ENCODE measurements around the gene FAM171A2.
"Not testable (repeated sequence)": the region's sequence is repeated elsewhere in the genome, so short reads cannot be mapped to it uniquely, and the experiment has no call there.

FAM171A2 gene

GRCh38 chr17:44338702-44339101, 25.0 kb downstream of the FAM171A2 start:
- no peak for TF ChIP-seq CTCF (IDR thresholded peaks at IDR 0.05; ENCODE audit: low read depth, low read length, missing control alignments)
- DNase-seq (ENCODE audit: low read depth), result no peak

GRCh38 chr17:44335968-44336367, 27.7 kb downstream of the FAM171A2 start:
- no peak for TF ChIP-seq CTCF (IDR thresholded peaks at IDR 0.05; ENCODE audit: low read depth, low read length, missing control alignments)
- DNase-seq (ENCODE audit: low read depth), result no peak

More at GRCh38 chr17:44338702-44339101, 25.0 kb downstream of the FAM171A2 start:
- H3K4me3 ChIP-seq (ENCODE audit: low read depth, low read length), result no peak overlapping the region

GRCh38 chr17:44335564-44335963, 28.1 kb downstream of the FAM171A2 start:
- H3K4me3 ChIP-seq (ENCODE audit: low read depth, low read length), result no peak overlapping the region
- no peak for DNase-seq (ENCODE audit: low read depth)
- TF ChIP-seq CTCF (IDR thresholded peaks at IDR 0.05; ENCODE audit: low read depth, low read length, missing control alignments), result no peak

More at GRCh38 chr17:44335968-44336367, 27.7 kb downstream of the FAM171A2 start:
- H3K4me3 ChIP-seq (ENCODE audit: low read depth, low read length), result no peak overlapping the region

DNA sequence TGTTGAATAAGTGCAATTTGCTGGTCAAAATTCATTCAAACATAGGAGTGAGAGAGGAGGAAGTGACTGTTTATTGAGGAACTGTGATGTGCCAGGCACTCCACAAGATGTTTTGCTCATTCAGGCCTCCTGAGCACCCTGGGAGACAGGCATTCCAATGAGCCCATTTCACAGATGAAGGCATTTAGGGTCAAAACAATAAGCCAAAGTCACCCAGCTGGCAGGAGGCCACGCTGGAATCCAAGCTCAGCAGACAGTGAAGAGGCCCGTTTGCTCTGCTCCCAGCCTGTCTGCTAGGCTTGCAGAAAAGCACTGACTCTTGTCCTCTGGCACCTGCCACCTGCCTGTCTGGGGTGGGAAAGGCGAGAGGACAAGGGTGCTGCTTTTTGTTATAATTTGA, 28.9 kb downstream of the FAM171A2 start:
- H3K4me3 ChIP-seq (ENCODE audit: low read depth, low read length), result no peak overlapping the region
- no peak for DNase-seq (ENCODE audit: low read depth)
- TF ChIP-seq CTCF (IDR thresholded peaks at IDR 0.05; ENCODE audit: low read depth, low read length, missing control alignments), result no peak

- no peak overlapping the region for H3K4me3 ChIP-seq (ENCODE audit: low read depth, low read length)
- TF ChIP-seq CTCF (IDR thresholded peaks at IDR 0.05; ENCODE audit: low read depth, low read length, missing control alignments), result no peak
- DNase-seq (ENCODE audit: low read depth), result no peak
Measured at GRCh38 chr17:44334315-44334714, 29.3 kb downstream of the FAM171A2 start.

GRCh38 chr17:44333371-44333770, 30.3 kb downstream of the FAM171A2 start:
- TF ChIP-seq CTCF (IDR thresholded peaks at IDR 0.05; ENCODE audit: low read depth, low read length, missing control alignments), result no peak
- no peak for DNase-seq (ENCODE audit: low read depth)
- no peak overlapping the region for H3K4me3 ChIP-seq (ENCODE audit: low read depth, low read length)

DNA sequence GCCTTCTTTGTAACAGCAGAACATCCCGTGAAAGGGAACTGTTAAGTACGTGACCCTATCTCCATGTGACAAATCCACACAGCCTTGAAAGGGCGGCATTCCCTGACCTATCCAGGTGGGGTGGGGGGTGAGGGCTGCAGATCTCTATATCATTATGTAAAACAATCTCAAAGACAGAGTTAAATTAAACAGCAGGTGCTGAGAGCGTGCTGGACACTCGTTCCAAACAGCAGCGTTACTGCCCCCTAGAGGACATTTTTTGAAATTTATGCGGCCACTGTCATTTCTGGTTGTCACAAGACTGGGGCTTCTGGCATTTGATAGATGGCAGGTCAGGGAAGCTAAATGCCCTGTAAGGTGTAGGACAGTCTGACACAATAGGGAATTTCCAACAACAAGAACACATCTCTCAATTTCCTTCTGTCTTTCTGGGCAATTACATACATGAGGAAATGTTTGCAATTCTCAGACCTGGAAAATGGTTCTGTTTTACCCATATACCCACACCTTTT, 32.3 kb downstream of the FAM171A2 start:
- TF ChIP-seq CTCF (IDR thresholded peaks at IDR 0.05; ENCODE audit: low read depth, low read length, missing control alignments), result peak; percentile 77
- no peak for DNase-seq (ENCODE audit: low read depth)
- H3K4me3 ChIP-seq (ENCODE audit: low read depth, low read length), result no peak overlapping the region

- not testable (repeated sequence) for H3K4me3 ChIP-seq (ENCODE audit: low read depth, low read length); DNase-seq (ENCODE audit: low read depth)
Measured at GRCh38 chr17:44330263-44330662, 33.4 kb downstream of the FAM171A2 start.

DNA sequence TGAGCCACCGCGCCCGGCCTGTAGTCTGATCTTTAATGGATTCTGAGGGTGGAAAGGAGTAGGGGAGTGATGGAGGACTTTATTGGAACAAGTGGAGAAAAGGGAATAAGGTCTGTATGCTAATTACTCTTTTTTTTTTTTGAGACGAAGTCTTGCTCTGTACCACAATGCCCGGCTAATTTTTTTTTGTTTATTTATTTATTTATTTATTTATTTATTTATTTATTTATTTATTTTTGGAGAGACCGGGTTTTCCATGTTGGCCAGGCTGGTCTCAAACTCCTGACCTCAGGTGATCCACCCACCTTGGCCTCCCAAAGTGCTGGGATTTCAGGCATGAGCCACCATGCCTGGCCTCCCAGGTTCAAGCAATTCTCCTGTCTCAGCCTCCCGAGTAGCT, 34.1 kb downstream of the FAM171A2 start:
- not testable (repeated sequence) for H3K4me3 ChIP-seq (ENCODE audit: low read depth, low read length); DNase-seq (ENCODE audit: low read depth)

Data from GM12864 (cell line).